Ovary (tissue), 9 donors: Measurements from ENCODE around the gene VWDE. TPM values are rescaled to one million over a fixed set of nuclear protein-coding genes. Genes with fewer than 3 reads are reported as not detected.

ENCODE experiments used
- DNase-seq, 5 donors: peaks; one replicate each; pipeline ENCODE4 v3.0.0-alpha.2; 2019 to 2020
- H3K27ac ChIP-seq, 2 donors: fragments of 200-600 bp; one replicate each; pipeline versions ENCODE4 v1.5.1 to v1.8.0; 2019 to 2022
- H3K27me3 ChIP-seq: fragments of 200-600 bp; one replicate; pipeline ENCODE4 v1.8.0; 2022
- H3K36me3 ChIP-seq: fragments of 200-600 bp; sonication (generic); one replicate; pipeline ENCODE4 v1.5.1; 2019
- H3K4me1 ChIP-seq: one replicate; pipeline ENCODE4 v1.8.1; 2013; ENCODE audit warnings: mild to moderate bottlenecking, moderate library complexity; ENCODE audit not compliant: insufficient read depth
- H3K4me3 ChIP-seq: fragments of 200-600 bp; sonication (generic); one replicate; pipeline ENCODE4 v1.5.1; 2017
- H3K9me3 ChIP-seq, 2 donors: fragments of 200-600 bp in 1 of 2; sonication (generic) in 1 of 2; one replicate each; pipeline versions ENCODE4 v1.5.1 to v1.8.1; 2013 to 2019; ENCODE audit warnings: mild to moderate bottlenecking in 1 of 2, moderate library complexity in 1 of 2
- EP300 ChIP-seq: sonication (generic); formaldehyde crosslinking; IDR thresholded peaks from one replicate; pipeline ENCODE4 v1.6.1; 2017; ENCODE audit warnings: antibody characterized with exemption
- POLR2A ChIP-seq: fragments of 450-650 bp; IDR thresholded peaks from one replicate; pipeline ENCODE4 v1.6.1; 2017; ENCODE audit warnings: antibody characterized with exemption, mild to moderate bottlenecking, moderate library complexity
- whole genome bisulfite sequencing, 3 donors: extraction: QIAGEN DNeasy Blood & Tissue Kit in 1 of 3; methylation state at CpG; one replicate each; pipeline versions ENCODE4 v1.1.5 to v1.1.7; 2013 to 2017; 5-methylcytosine and 5-hydroxymethylcytosine counted together
- intact Hi-C, 4 donors: fragments of 100-400 bp; cut with DNase I; formaldehyde crosslinking; loops; one replicate each; pipeline versions ENCODE4 v1.11.0 to v1.15.1; 2022 to 2023
- polyA plus RNA-seq, 2 donors: library from polyadenylated mRNA; stranded (reverse); fragments of 200-250 nt in 1 of 2; fragments of 350-450 nt in 1 of 2; fragmentation: Illumina TruSeq in 1 of 2; extraction: RNeasy Lipid Tissue Mini Kit (QIAGEN cat#74804) in 1 of 2; gene quantifications; one replicate each; pipeline ENCODE4 v1.2.3, GENCODE V29; 2013 to 2014
- total RNA-seq, 7 donors: library from RNA; depleted of rRNA in 2 of 7; stranded (reverse); fragments of >200 nt in 2 of 7; fragmentation: NEBNext Ultra II Directional in 3 of 7; extraction: Animal tissue kit (Norgen Biotek cat#: 25700) in 3 of 7; gene quantifications; one replicate each; pipeline versions ENCODE4 v1.1.0 to v1.2.4, GENCODE V29; 2016 to 2023
- TF ChIP-seq, protein P1 (sequence below), 3 donors: fragments of 450-650 bp in 2 of 3; fragments of 200-600 bp in 1 of 3; IDR thresholded peaks; one replicate each; pipeline versions ENCODE4 v1.5.1 to v1.8.0; 2016 to 2022; ENCODE audit warnings: antibody characterized with exemption in 3 of 3, mild to moderate bottlenecking in 1 of 3
- donor health status: DM: no; HTN: no; CAD: no; lungs with moderate emphysema.
- donor health status: DM: no; HTN: no; CAD: no.
- donor health status: Bipolar disorder and iron deficiency.
- donor health status: DM: yes; HTN: yes; CAD: no.
- donor health status: DM: no; HTN: no; CAD: no.
- donor health status: DM: yes; HTN: yes; CAD: no.

Gene VWDE
- total and polyA plus RNA-seq, 9 donors, result 0.08 to 2.6 (median 0.55) TPM; not detected in 1

- Histone ChIP-seq H3K27me3 (no peaks in the 10 kb centered on the region), H3K4me3 (no peak overlapping the region), H3K36me3 (no peaks in the 10 kb centered on the region), H3K27ac (no peak overlapping the region), H3K4me1 (no peaks in the 10 kb centered on the region), H3K9me3 (no peaks in the 10 kb centered on the region)
- WGBS, 3 donors, result 46 to 55% (median 52%) methylated on average over 7 of the region's 7 CpGs
- DNase-seq, result no peak
- TF ChIP-seq POLR2A (no peak), EP300 (no peak)
- TF ChIP-seq, protein P1, sequence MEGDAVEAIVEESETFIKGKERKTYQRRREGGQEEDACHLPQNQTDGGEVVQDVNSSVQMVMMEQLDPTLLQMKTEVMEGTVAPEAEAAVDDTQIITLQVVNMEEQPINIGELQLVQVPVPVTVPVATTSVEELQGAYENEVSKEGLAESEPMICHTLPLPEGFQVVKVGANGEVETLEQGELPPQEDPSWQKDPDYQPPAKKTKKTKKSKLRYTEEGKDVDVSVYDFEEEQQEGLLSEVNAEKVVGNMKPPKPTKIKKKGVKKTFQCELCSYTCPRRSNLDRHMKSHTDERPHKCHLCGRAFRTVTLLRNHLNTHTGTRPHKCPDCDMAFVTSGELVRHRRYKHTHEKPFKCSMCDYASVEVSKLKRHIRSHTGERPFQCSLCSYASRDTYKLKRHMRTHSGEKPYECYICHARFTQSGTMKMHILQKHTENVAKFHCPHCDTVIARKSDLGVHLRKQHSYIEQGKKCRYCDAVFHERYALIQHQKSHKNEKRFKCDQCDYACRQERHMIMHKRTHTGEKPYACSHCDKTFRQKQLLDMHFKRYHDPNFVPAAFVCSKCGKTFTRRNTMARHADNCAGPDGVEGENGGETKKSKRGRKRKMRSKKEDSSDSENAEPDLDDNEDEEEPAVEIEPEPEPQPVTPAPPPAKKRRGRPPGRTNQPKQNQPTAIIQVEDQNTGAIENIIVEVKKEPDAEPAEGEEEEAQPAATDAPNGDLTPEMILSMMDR (IDR thresholded peaks at IDR 0.05), result no peak
- intact Hi-C loops, result no loop called here
These were observed 33.4 kb upstream of the VWDE start for GRCh38 chr7:12436896-12437535.

DNA sequence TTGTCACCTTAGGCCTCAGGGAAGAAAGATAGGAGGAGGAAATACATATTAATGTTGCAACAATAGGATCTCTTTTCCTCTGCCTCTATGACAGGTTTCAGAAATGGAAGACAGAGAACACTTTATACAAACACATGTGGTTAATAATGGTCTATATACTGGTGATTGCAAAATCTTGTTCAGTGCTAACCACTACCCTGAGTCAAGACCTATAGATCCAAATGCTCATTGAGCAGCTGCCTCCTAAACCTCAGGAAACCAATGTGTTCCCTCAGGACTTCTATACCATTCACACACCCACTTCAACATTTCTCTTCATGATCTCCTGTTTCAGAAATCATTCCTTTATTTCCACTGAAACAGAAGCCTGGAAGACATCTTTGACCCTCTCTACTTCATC is 32.5 kb upstream of the VWDE start:
- Histone ChIP-seq H3K4me1 (no peaks in the 10 kb centered on the region), H3K27ac (no peak overlapping the region), H3K36me3 (no peaks in the 10 kb centered on the region), H3K9me3 (no peaks in the 10 kb centered on the region), H3K27me3 (no peaks in the 10 kb centered on the region), H3K4me3 (no peak overlapping the region)
- intact Hi-C loops, result no loop called here
- DNase-seq, result no peak
- TF ChIP-seq, protein P1 (IDR thresholded peaks at IDR 0.05), result no peak
- TF ChIP-seq POLR2A (no peak), EP300 (no peak)

DNA sequence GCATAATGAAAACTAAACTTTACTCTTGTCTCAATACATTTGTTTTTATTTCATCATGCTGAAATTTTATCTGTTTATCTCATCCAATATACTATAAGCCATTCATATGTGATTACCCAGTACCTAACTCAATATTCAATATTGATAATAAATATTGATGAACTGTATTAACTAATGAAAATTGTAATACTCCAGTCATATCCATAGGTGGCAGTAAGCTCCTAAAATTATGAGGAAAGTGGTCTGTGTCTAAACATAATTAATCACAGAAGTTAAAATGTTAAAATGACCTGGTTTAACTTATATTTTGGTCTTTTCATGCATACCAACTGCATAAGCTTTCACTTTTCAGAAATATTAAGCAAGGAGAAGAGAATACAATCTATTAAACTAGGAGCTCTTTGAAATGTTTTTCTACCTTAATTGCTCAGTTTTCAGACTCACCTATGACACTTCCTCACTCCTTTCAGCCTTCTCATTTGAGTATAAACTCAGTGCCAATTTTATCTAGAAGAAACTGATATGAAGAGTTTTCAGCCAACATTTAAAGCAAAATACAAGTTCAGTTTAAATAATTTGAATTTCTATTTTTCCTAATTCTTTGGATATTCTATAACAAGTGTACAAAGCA is 30.5 kb upstream of the VWDE start:
- TF ChIP-seq, protein P1 (IDR thresholded peaks at IDR 0.05), result no peak
- TF ChIP-seq EP300 (no peak), POLR2A (no peak)
- Histone ChIP-seq H3K27ac (no peak overlapping the region), H3K9me3 (no peaks in the 10 kb centered on the region), H3K36me3 (no peaks in the 10 kb centered on the region), H3K4me3 (no peak overlapping the region), H3K27me3 (no peaks in the 10 kb centered on the region), H3K4me1 (no peaks in the 10 kb centered on the region)
- DNase-seq, result no peak
- intact Hi-C loops, result no loop called here

DNA sequence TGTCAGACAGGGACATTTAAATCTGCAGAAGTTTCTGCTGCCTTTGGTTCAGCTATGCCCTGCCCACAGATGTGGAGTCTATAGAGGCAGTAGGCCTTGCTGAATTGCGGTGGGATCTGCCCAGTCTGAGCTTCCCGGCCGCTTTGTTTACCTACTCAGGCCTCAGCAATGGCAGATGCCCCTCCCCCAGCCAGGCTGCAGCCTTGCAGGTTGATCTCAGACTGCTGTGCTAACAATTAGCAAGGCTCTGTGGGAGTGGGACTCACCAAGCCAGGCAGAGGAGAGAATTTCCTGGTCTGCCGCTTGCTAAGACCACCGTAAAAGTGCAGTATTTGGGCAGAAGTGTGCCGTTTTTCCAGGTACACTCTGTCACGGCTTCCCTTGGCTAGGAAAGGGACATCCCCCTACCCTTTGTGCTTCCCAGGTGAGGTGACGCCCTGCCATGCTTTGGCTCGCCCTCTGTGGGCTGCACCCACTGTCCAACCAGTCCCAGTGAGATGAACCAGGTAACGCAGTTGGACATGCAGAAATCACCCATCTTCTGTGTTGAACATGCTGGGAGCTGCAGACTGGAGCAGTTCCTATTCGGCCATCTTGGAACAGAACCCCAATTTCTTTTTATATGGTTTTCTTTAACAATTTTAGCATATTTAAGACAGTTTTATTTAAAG is 28.4 kb upstream of the VWDE start:
- H3K9me3 ChIP-seq, result no peaks in the 10 kb centered on the region
- TF ChIP-seq, protein P1 (IDR thresholded peaks at IDR 0.05), result no peak
- no peaks in the 10 kb centered on the region for H3K27me3 ChIP-seq
- intact Hi-C loops, result no loop called here
- H3K27ac ChIP-seq, result no peak overlapping the region
- 68 to 83% (median 73%) methylated on average over 11 of the region's 11 CpGs for WGBS, 3 donors
- H3K4me3 ChIP-seq, result no peak overlapping the region
- no peaks in the 10 kb centered on the region for H3K4me1 ChIP-seq
- DNase-seq, result no peak
- no peaks in the 10 kb centered on the region for H3K36me3 ChIP-seq
